ENCODE data around the gene MRAP2. TPM values are rescaled to one million over a fixed set of nuclear protein-coding genes. Genes with fewer than 3 reads are reported as not detected.

Gene MRAP2
- 1.7 and 3.7 TPM in 2 replicates for total RNA-seq

GRCh38 chr6:84033523-84034451 lies at the start of gene MRAP2:
TSS of gene MRAP2 (plus strand) at chr6:84033772. CDS start at chr6:84055319, 21,547 bp downstream.

Other genes starting within 250 kb of the MRAP2 start
- gene RIPPLY2, start 180.4 kb upstream of the MRAP2 start, total RNA-seq: not detected in 2 replicates
- 3.6 and 4.8 TPM in 2 replicates for gene CYB5R4, start 174.1 kb upstream of the MRAP2 start, total RNA-seq
- gene CEP162, start 193.9 kb downstream of the MRAP2 start, total RNA-seq: 5.2 and 8.2 TPM in 2 replicates